H9 (cell line): Measurements from ENCODE around the gene SORCS2. TPM values are rescaled to one million over a fixed set of nuclear protein-coding genes. Genes with fewer than 3 reads are reported as not detected.
A peak's percentile ranks its signal among the peaks of the same experiment; 100 is the strongest.

ENCODE experiments used
- DNase-seq: peaks from one replicate; pipeline ENCODE4 v3.0.0-alpha.2; 2017
- H2AFZ ChIP-seq: one replicate; pipeline ENCODE4 v1.6.1; 2013; ENCODE audit warnings: mild to moderate bottlenecking, low read length, control low read depth, moderate library complexity
- H2AK5ac ChIP-seq: 2 replicates; pipeline ENCODE4 v1.6.1; 2013; ENCODE audit warnings: low read length, control low read depth, mixed read lengths; ENCODE audit not compliant: insufficient read length
- H2BK120ac ChIP-seq: one replicate; pipeline ENCODE4 v1.6.1; 2013; ENCODE audit warnings: low read depth, mild to moderate bottlenecking, low read length, control low read depth, inconsistent platforms; ENCODE audit not compliant: poor library complexity, severe bottlenecking
- H2BK12ac ChIP-seq: 2 replicates; pipeline ENCODE4 v1.6.1; 2013; ENCODE audit warnings: low read length, control low read depth, mixed read lengths, low read depth; ENCODE audit not compliant: insufficient read length
- H2BK15ac ChIP-seq: 2 replicates; pipeline ENCODE4 v1.6.1; 2013; ENCODE audit warnings: low read depth, low read length, control low read depth
- H2BK20ac ChIP-seq: one replicate; pipeline ENCODE4 v1.6.1; 2013; ENCODE audit warnings: low read depth, mild to moderate bottlenecking, low read length, control low read depth, inconsistent platforms; ENCODE audit not compliant: poor library complexity, severe bottlenecking
- H2BK5ac ChIP-seq: 2 replicates; pipeline ENCODE4 v1.6.1; 2013; ENCODE audit warnings: low read length, control low read depth, mixed read lengths; ENCODE audit not compliant: insufficient read length
- H3K14ac ChIP-seq: 2 replicates; pipeline ENCODE4 v1.6.1; 2013; ENCODE audit warnings: low read length, control low read depth; ENCODE audit not compliant: insufficient read depth
- H3K18ac ChIP-seq: 2 replicates; pipeline ENCODE4 v1.6.1; 2013; ENCODE audit warnings: low read depth, mild to moderate bottlenecking, mixed read lengths, low read length, control low read depth; ENCODE audit not compliant: insufficient read length
- H3K23ac ChIP-seq: 2 replicates; pipeline ENCODE4 v1.6.1; 2013; ENCODE audit warnings: low read length, control low read depth, mixed read lengths, low read depth; ENCODE audit not compliant: insufficient read length
- H3K23me2 ChIP-seq: 2 replicates; pipeline ENCODE4 v1.6.1; 2013; ENCODE audit warnings: low read depth, mild to moderate bottlenecking, mixed read lengths, low read length, control low read depth; ENCODE audit not compliant: insufficient read length, poor library complexity, severe bottlenecking
- H3K27ac ChIP-seq: 2 replicates; pipeline ENCODE4 v1.5.1; 2013; ENCODE audit warnings: low read length, control low read depth, mixed read lengths, low read depth; ENCODE audit not compliant: insufficient read length
- H3K27me3 ChIP-seq: 2 replicates; pipeline ENCODE4 v1.6.1; 2013; ENCODE audit warnings: low read length, control low read depth, inconsistent platforms; ENCODE audit not compliant: insufficient read depth
- H3K4ac ChIP-seq: 2 replicates; pipeline ENCODE4 v1.6.1; 2013; ENCODE audit warnings: low read depth, mild to moderate bottlenecking, control low read depth, inconsistent platforms, low read length, moderate library complexity
- H3K4me1 ChIP-seq: 2 replicates; pipeline ENCODE4 v1.6.1; 2013; ENCODE audit warnings: low read length, control low read depth, inconsistent platforms; ENCODE audit not compliant: insufficient read depth
- H3K4me2 ChIP-seq: 2 replicates; pipeline ENCODE4 v1.6.1; 2013; ENCODE audit warnings: low read length, control low read depth, mixed read lengths; ENCODE audit not compliant: insufficient read length, insufficient read depth
- H3K56ac ChIP-seq: 2 replicates; pipeline ENCODE4 v1.6.1; 2013; ENCODE audit warnings: low read depth, mild to moderate bottlenecking, mixed read lengths, low read length, control low read depth; ENCODE audit not compliant: insufficient read length
- H3K79me1 ChIP-seq: 2 replicates; pipeline ENCODE4 v1.6.1; 2013; ENCODE audit warnings: low read depth, mild to moderate bottlenecking, moderate library complexity, low read length, control low read depth, inconsistent platforms; ENCODE audit not compliant: insufficient read depth, poor library complexity, severe bottlenecking
- H3K79me2 ChIP-seq: 2 replicates; pipeline ENCODE4 v1.6.1; 2013; ENCODE audit warnings: low read length, control low read depth, inconsistent platforms; ENCODE audit not compliant: insufficient read depth
- H3K9ac ChIP-seq: 2 replicates; pipeline ENCODE4 v1.6.1; 2013; ENCODE audit warnings: low read length, control low read depth, mixed read lengths; ENCODE audit not compliant: insufficient read length; ENCODE audit errors: extremely low read depth
- H3K9me3 ChIP-seq: one replicate; pipeline ENCODE4 v1.6.1; 2013; ENCODE audit warnings: low read depth, low read length, inconsistent platforms; ENCODE audit not compliant: control insufficient read depth
- H3T11ph ChIP-seq: one replicate; pipeline ENCODE4 v1.6.1; 2013; ENCODE audit warnings: mild to moderate bottlenecking, low read length, control low read depth, inconsistent platforms
- H4K20me1 ChIP-seq: one replicate; pipeline ENCODE4 v1.6.1; 2013; ENCODE audit not compliant: control insufficient read depth, insufficient read length, insufficient read depth
- H4K5ac ChIP-seq: 2 replicates; pipeline ENCODE4 v1.6.1; 2013; ENCODE audit warnings: low read depth, mild to moderate bottlenecking, mixed read lengths, low read length, control low read depth; ENCODE audit not compliant: insufficient read length
- H4K8ac ChIP-seq: replicated peaks from 2 replicates; pipeline ENCODE4 v1.6.1; 2013; ENCODE audit warnings: low read length, control low read depth, mixed read lengths, low read depth; ENCODE audit not compliant: insufficient read length
- H4K91ac ChIP-seq: 2 replicates; pipeline ENCODE4 v1.6.1; 2013; ENCODE audit warnings: low read depth, mild to moderate bottlenecking, moderate library complexity, mixed read lengths, low read length, control low read depth; ENCODE audit not compliant: insufficient read length
- H3K27ac Mint-ChIP-seq, 3 experiments: 2 replicates in 2 of 3; 3 replicates in 1 of 3; pipeline ENCODE4 v1.8.0; 2020 to 2021; ENCODE audit warnings: mixed read lengths in 3 of 3, mild to moderate bottlenecking in 1 of 3, moderate library complexity in 1 of 3
- H3K27me3 Mint-ChIP-seq: 2 replicates; pipeline ENCODE4 v1.8.0; 2021; ENCODE audit warnings: low read depth, mild to moderate bottlenecking, moderate library complexity, mixed read lengths
- H3K36me3 Mint-ChIP-seq, 3 experiments: 2 replicates in 2 of 3; 3 replicates in 1 of 3; pipeline ENCODE4 v1.8.0; 2020 to 2021; ENCODE audit warnings: low read depth in 3 of 3, mixed read lengths in 3 of 3; ENCODE audit not compliant: insufficient read depth in 1 of 3
- H3K4me1 Mint-ChIP-seq, 2 experiments: 2 replicates each; pipeline ENCODE4 v1.8.0; 2020; ENCODE audit warnings: mixed read lengths in 2 of 2
- H3K4me3 Mint-ChIP-seq, 2 experiments: 2 replicates in 1 of 2; 3 replicates in 1 of 2; pipeline ENCODE4 v1.8.0; 2020 to 2021; ENCODE audit warnings: mild to moderate bottlenecking in 2 of 2, mixed read lengths in 2 of 2, moderate library complexity in 1 of 2
- H3K9me3 Mint-ChIP-seq, 2 experiments: 2 replicates in 1 of 2; 3 replicates in 1 of 2; pipeline ENCODE4 v1.8.0; 2020; ENCODE audit warnings: mild to moderate bottlenecking in 2 of 2, mixed read lengths in 2 of 2, moderate library complexity in 1 of 2
- CTCF ChIP-seq: fragments of 200-600 bp; sonication (generic); conservative IDR thresholded peaks from 3 replicates; pipeline ENCODE4 v1.8.0; 2021; ENCODE audit warnings: antibody characterized with exemption, mild to moderate bottlenecking
- WGBS: extraction: QIAGEN DNeasy Blood & Tissue Kit; methylation state at CpG from one replicate; pipeline ENCODE4 v1.1.7; 2013; ENCODE audit warnings: missing lambda C conversion rate, low lambda C conversion rate, mixed read lengths; ENCODE audit not compliant: insufficient read length; ENCODE audit errors: extremely low coverage; 5-methylcytosine and 5-hydroxymethylcytosine counted together
- total RNA-seq: library from RNA; stranded (reverse); gene quantifications from 2 replicates; pipeline ENCODE4 v1.2.1, GENCODE V29; 2021

The SORCS2 gene
- total RNA-seq, 1 experiment from 2014 or later, result 0.57 TPM

GRCh38 chr4:7365462-7366179, 173.3 kb downstream of the SORCS2 start:
- no peaks in the 10 kb centered on the region for H4K20me1 ChIP-seq
- TF ChIP-seq CTCF, result no peak

More at GRCh38 chr4:7365462-7366179, 173.3 kb downstream of the SORCS2 start:
- H3K4me1 ChIP-seq, result peaks cover 4% of the 10 kb centered on the region; the same call in 1 of the 2 replicates
- no peak overlapping the region for H3K4ac ChIP-seq
- H3K9ac ChIP-seq, result no peak overlapping the region
- H2AFZ ChIP-seq, result no peak overlapping the region
- no peaks in the 10 kb centered on the region for H3K27me3 ChIP-seq
- no peaks in the 10 kb centered on the region; a peak in 1 of 7 replicates for H3K36me3 Mint-ChIP-seq
- H3K4me3 Mint-ChIP-seq, result no peak overlapping the region
- peaks cover 9 to 13% of the 10 kb centered on the region in 2 experiments for H3K4me1 Mint-ChIP-seq
- no peak overlapping the region for H4K5ac ChIP-seq
- no peak overlapping the region for H3K4me2 ChIP-seq
- H2BK12ac ChIP-seq, result no peak overlapping the region
- peaks cover 0 to 2% of the 10 kb centered on the region in 2 experiments; a peak in 2 of 5 replicates for H3K9me3 Mint-ChIP-seq
- H2BK5ac ChIP-seq, result no peak overlapping the region
- no peak overlapping the region for H2BK20ac ChIP-seq
- no peak overlapping the region for H4K8ac ChIP-seq
- H3K23me2 ChIP-seq, result no peaks in the 10 kb centered on the region
- H3K9me3 ChIP-seq, result no peaks in the 10 kb centered on the region
- H4K91ac ChIP-seq, result no peak overlapping the region
- H3K79me2 ChIP-seq, result no peaks in the 10 kb centered on the region
- WGBS, result no CpG with 5 or more reads among the region's 22 CpGs
- no peak overlapping the region for H2BK15ac ChIP-seq
- H3T11ph ChIP-seq, result no peak overlapping the region
- no peak overlapping the region for H3K27ac ChIP-seq
- H3K79me1 ChIP-seq, result no peaks in the 10 kb centered on the region
- no peak for DNase-seq
- H3K18ac ChIP-seq, result no peak overlapping the region
- H3K27ac Mint-ChIP-seq, result peak overlapping the region in 1 of 3 experiments; percentile 57; a peak in 2 of 7 replicates
- no peak overlapping the region for H2AK5ac ChIP-seq
- no peak overlapping the region for H3K23ac ChIP-seq
- peak overlapping the region; percentile 26; the same call in 1 of the 2 replicates for H3K14ac ChIP-seq
- H2BK120ac ChIP-seq, result no peak overlapping the region
- no peak overlapping the region for H3K56ac ChIP-seq
- H3K27me3 Mint-ChIP-seq, result peaks cover 4% of the 10 kb centered on the region
